GM23248 (cell line): Measurements from ENCODE around the gene RHOT2.

Source experiments
- EZH2 ChIP-seq: fragments of 200-600 bp; sonication (generic); IDR thresholded peaks from 2 replicates; pipeline ENCODE4 v1.6.1; 2018; ENCODE audit warnings: antibody characterized with exemption, mild to moderate bottlenecking; ENCODE audit not compliant: insufficient read depth, poor library complexity, severe bottlenecking
- EZH2phosphoT487 ChIP-seq: fragments of 200-600 bp; sonication (generic); IDR thresholded peaks from 2 replicates; pipeline ENCODE4 v1.6.1; 2018; ENCODE audit warnings: antibody characterized with exemption, moderate library complexity, mild to moderate bottlenecking, low read depth; ENCODE audit not compliant: insufficient read depth

DNA sequence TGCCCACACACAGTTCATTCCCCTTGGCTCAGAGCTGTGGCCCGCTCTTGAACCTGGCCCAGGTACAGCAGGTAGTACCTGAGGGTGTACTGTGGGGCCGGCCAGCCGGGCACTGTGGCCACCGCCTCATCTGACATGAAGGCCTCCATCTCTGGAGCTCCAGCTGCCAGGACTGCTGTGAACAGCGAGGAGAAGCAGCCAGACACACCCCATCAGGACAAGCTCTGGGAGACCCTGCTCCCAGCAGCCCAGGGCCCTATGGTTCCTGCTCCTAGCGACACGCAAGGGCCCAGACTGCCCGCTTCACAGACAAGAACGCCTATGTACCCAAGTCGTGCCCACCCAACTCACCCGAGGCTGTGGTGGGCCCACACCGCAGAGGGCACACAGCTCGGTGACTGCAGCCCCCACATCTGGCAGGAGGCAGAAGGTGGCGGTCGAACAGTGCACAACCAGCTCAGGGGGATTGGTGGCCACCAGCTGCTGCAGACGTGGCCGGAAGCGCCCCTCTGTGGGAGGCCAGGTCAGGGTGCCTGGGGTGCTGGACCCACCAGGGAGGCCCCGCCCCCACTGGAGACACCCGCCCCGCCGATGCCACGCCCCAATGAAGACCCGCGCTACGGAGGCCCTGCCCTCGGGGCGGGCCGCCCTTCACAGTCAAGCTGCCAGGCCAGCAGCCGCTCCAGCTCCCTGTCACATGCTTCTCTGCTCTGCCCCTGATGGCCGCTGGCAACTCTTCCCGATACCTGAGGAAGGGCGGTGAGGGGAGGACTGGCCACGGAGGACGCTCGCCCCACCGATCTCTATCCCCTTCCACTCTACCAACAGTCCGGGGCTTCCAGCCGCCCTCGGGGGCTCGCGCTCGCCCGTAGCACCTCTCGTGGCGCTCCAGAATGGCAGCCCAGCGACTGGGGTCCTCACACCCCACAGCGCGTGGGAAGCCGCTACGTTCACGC lies 11.2 kb downstream of the RHOT2 start:
- no peak for TF ChIP-seq EZH2
- no peak for TF ChIP-seq EZH2phosphoT487
